Stomach smooth muscle (tissue), 2 donors: ENCODE measurements around the gene KLHL29.
"Not testable (repeated sequence)": the region's sequence is repeated elsewhere in the genome, so short reads cannot be mapped to it uniquely, and the experiment has no call there.

ENCODE experiments used
- H3K27ac ChIP-seq: one replicate; pipeline ENCODE4 v1.7.0; 2013; ENCODE audit warnings: mild to moderate bottlenecking, low read length, inconsistent platforms
- H3K27me3 ChIP-seq, 2 donors: one replicate each; pipeline ENCODE4 v1.7.0; 2013; ENCODE audit warnings: low read length in 2 of 2; ENCODE audit not compliant: insufficient read depth in 2 of 2, control insufficient read depth in 1 of 2
- H3K36me3 ChIP-seq, 2 donors: one replicate each; pipeline ENCODE4 v1.7.0; 2013; ENCODE audit warnings: low read length in 2 of 2; ENCODE audit not compliant: control insufficient read depth in 2 of 2, insufficient read depth in 2 of 2
- H3K4me1 ChIP-seq: one replicate; pipeline ENCODE4 v1.7.0; 2013; ENCODE audit warnings: low read length; ENCODE audit not compliant: control insufficient read depth, insufficient read depth
- H3K4me3 ChIP-seq, 2 donors: one replicate each; pipeline ENCODE4 v1.7.0; 2013; ENCODE audit warnings: low read length in 2 of 2
- H3K9ac ChIP-seq, 2 donors: one replicate each; pipeline ENCODE4 v1.7.0; 2013; ENCODE audit warnings: low read length in 2 of 2, mild to moderate bottlenecking in 1 of 2
- H3K9me3 ChIP-seq, 2 donors: one replicate each; pipeline ENCODE4 v1.7.0; 2013; ENCODE audit warnings: low read length in 2 of 2; ENCODE audit not compliant: control insufficient read depth in 2 of 2
- donor health status: healthy.
- donor health status: Pancreatic carcinoma.

The KLHL29 gene

GRCh38 chr2:23720705-23721453 is 335.9 kb downstream of the KLHL29 start:
- Histone ChIP-seq H3K9ac (no peak overlapping the region), H3K27ac (no peak overlapping the region), H3K27me3 (no peaks in the 10 kb centered on the region), H3K36me3 (no peaks in the 10 kb centered on the region), H3K9me3 (peaks cover 0 to 6% of the 10 kb centered on the region in 2 donors), H3K4me1 (peaks cover 10% of the 10 kb centered on the region), H3K4me3 (no peak overlapping the region)

GRCh38 chr2:23721454-23721826 is 336.5 kb downstream of the KLHL29 start:
- no peak overlapping the region for H3K4me3 ChIP-seq

DNA sequence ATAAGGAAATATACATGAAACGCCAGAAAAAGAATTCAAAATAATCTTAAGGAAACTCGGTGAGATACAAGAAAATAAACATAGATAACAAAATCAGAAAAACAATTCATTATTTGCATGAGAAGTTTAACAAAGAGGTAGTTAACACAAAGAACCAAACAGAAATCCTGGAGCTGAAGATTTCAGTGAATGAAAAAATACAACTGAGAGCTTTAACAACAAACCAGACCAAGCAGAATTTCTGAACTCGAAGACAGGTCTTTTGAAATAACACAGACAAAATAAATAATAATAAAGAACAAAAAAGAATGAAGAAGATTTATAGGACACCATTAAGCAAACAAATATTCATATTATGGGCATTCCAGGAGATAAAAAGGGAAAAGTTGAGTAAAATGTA is 337.3 kb downstream of the KLHL29 start:
- H3K4me3 ChIP-seq: no peak overlapping the region
- no peaks in the 10 kb centered on the region for H3K36me3 ChIP-seq
- peaks cover 10% of the 10 kb centered on the region for H3K4me1 ChIP-seq
- no peak overlapping the region for H3K27ac ChIP-seq
- H3K27me3 ChIP-seq: no peaks in the 10 kb centered on the region
- H3K9me3 ChIP-seq: peaks cover 0 to 6% of the 10 kb centered on the region in 2 donors
- H3K9ac ChIP-seq: no peak overlapping the region

More at GRCh38 chr2:23721454-23721826, 336.5 kb downstream of the KLHL29 start:
- Histone ChIP-seq H3K27me3 (no peaks in the 10 kb centered on the region), H3K9ac (no peak overlapping the region), H3K4me1 (peaks cover 10% of the 10 kb centered on the region), H3K27ac (no peak overlapping the region), H3K9me3 (peaks cover 0 to 6% of the 10 kb centered on the region in 2 donors), H3K36me3 (no peaks in the 10 kb centered on the region)

- H3K27ac ChIP-seq, H3K36me3 ChIP-seq, H3K4me1 ChIP-seq, H3K4me3 ChIP-seq, H3K27me3 ChIP-seq, H3K9ac ChIP-seq, H3K9me3 ChIP-seq: not testable (repeated sequence)
Measured at GRCh38 chr2:23723029-23723428, 338.1 kb downstream of the KLHL29 start.

DNA sequence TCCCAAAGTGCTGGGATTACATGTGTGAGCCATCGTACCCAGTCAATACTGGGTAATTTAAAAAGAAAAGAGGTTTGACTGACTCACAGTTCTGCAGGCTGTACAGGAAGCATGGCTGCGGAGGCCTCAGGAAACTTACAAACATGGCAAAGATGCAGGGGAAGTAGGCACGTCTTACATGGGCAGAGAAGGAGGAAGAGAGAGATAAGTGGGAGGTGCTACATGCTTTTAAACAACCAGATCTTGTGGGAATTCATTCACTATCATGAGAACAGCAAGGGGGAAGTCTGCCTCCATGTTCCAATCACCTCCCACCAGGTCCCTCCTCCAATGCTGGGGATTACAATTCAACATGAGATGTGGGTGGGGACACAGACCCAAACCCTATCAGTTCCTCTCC is 349.4 kb downstream of the KLHL29 start:
- Histone ChIP-seq H3K27me3 (no peaks in the 10 kb centered on the region), H3K9me3 (no peaks in the 10 kb centered on the region), H3K4me3 (no peak overlapping the region), H3K36me3 (peaks cover 2% of the 10 kb centered on the region in 2 donors), H3K9ac (no peak overlapping the region), H3K4me1 (no peaks in the 10 kb centered on the region), H3K27ac (no peak overlapping the region)

DNA sequence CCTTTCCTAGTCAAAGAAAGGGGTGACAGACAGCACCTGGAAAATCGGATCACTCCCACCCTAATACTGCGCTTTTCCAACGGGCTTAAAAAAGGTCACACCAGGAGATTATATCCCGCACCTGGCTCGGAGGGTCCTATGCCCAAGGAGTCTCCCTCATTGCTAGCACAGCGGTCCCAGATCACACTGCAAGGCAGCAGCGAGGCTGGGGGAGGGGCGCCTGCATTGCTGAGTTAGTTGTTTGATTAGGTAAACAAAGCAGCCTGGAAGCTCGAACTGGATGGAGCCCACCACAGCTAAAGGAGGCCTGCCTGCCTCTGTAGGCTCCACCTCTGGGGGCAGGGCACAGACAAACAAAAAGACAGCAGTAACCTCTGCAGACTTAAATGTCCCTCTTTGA is 351.8 kb downstream of the KLHL29 start:
- H3K27me3 ChIP-seq, H3K36me3 ChIP-seq, H3K9ac ChIP-seq, H3K27ac ChIP-seq, H3K4me3 ChIP-seq, H3K4me1 ChIP-seq, H3K9me3 ChIP-seq: not testable (repeated sequence)

- no peak overlapping the region for H3K27ac ChIP-seq
Measured at GRCh38 chr2:23745068-23745725, 360.2 kb downstream of the KLHL29 start.

GRCh38 chr2:23745726-23746105 is 360.7 kb downstream of the KLHL29 start:
- H3K36me3 ChIP-seq: peaks cover 2 to 3% of the 10 kb centered on the region in 2 donors
- no peaks in the 10 kb centered on the region for H3K9me3 ChIP-seq
- no peak overlapping the region for H3K9ac ChIP-seq
- no peak overlapping the region for H3K4me3 ChIP-seq
- H3K4me1 ChIP-seq: no peaks in the 10 kb centered on the region
- no peaks in the 10 kb centered on the region for H3K27me3 ChIP-seq
- no peak overlapping the region for H3K27ac ChIP-seq

More at GRCh38 chr2:23745068-23745725, 360.2 kb downstream of the KLHL29 start:
- peaks cover 0 to under 1% of the 10 kb centered on the region in 2 donors for H3K36me3 ChIP-seq
- H3K27me3 ChIP-seq: no peaks in the 10 kb centered on the region
- H3K9me3 ChIP-seq: no peaks in the 10 kb centered on the region
- no peak overlapping the region for H3K9ac ChIP-seq
- H3K4me3 ChIP-seq: no peak overlapping the region
- H3K4me1 ChIP-seq: no peaks in the 10 kb centered on the region

DNA sequence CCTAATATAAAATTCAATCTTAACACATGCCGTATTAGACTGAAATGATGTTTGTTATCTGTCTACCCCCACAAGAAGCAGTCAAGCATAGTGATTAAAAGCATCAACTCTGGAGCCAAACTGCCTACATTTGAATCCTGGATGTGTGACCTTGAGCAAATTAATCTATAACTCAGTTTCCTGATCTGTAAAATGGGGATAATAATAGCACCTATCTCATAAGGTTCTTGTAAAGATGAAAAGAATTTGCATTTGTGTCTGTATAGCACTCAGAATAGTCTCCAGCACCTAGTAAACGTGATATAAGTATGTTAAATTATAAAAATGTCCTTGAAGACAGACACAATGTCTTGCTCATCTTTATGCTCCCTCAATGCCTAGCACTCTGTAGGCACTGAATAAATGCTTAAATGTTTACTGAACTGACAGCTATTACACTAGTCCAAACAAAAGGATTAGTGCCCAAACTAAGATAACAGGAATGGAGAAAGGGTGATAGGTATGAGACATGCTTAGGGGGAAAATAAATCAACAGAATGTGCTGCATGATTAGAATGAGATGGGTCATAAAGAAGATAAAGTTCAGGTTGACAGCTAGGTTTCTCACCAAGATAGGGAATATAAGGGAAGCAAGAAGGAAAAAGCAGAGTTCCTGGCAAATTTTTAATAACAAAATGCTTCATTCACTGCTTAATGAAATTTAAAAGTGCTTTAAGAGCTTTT is 361.3 kb downstream of the KLHL29 start:
- H3K36me3 ChIP-seq: peaks cover 3 to 4% of the 10 kb centered on the region in 2 donors
- H3K9ac ChIP-seq: no peak overlapping the region
- H3K4me3 ChIP-seq: no peak overlapping the region
- no peaks in the 10 kb centered on the region for H3K9me3 ChIP-seq
- no peaks in the 10 kb centered on the region for H3K27me3 ChIP-seq
- H3K4me1 ChIP-seq: no peaks in the 10 kb centered on the region
- no peak overlapping the region for H3K27ac ChIP-seq

- no peak overlapping the region for H3K27ac ChIP-seq
- H3K4me3 ChIP-seq: no peak overlapping the region
Measured at GRCh38 chr2:23751747-23752265, 366.8 kb downstream of the KLHL29 start.

More at GRCh38 chr2:23751747-23752265, 366.8 kb downstream of the KLHL29 start:
- no peaks in the 10 kb centered on the region for H3K9me3 ChIP-seq
- no peaks in the 10 kb centered on the region for H3K27me3 ChIP-seq
- H3K4me1 ChIP-seq: no peaks in the 10 kb centered on the region
- no peak overlapping the region for H3K9ac ChIP-seq
- peaks cover 5 to 18% of the 10 kb centered on the region in 2 donors for H3K36me3 ChIP-seq
